NCI-H2107 (cell line): ENCODE data around the gene PSD2.
"Not testable (repeated sequence)": the region's sequence is repeated elsewhere in the genome, so short reads cannot be mapped to it uniquely, and the experiment has no call there.

Source experiments
- DNase-seq: peaks from one replicate; lab custom pipeline; 2025; lab: John Stamatoyannopoulos, UW

Gene PSD2

GRCh38 chr5:139789116-139789844 is 6.3 kb upstream of the PSD2 start:
- DNase-seq, result no peak

DNA sequence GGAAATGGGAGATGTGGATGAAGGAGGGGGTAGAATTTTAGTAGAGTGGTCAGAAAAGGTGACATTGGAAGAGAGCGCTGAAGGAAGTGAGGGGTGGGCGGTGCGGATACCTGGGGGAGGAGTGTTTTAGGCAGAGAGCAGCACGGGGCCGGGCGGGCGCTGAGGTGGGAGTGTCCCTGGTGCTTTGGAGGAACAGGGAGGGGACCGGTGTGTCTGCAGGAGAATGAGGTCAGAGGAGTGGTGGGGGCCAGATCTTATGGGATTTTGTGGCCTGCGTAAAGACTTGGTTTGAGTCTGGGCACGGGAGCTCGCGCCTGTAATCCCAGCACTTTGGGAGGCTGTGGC is 5.8 kb upstream of the PSD2 start:
- no peak for DNase-seq

DNA sequence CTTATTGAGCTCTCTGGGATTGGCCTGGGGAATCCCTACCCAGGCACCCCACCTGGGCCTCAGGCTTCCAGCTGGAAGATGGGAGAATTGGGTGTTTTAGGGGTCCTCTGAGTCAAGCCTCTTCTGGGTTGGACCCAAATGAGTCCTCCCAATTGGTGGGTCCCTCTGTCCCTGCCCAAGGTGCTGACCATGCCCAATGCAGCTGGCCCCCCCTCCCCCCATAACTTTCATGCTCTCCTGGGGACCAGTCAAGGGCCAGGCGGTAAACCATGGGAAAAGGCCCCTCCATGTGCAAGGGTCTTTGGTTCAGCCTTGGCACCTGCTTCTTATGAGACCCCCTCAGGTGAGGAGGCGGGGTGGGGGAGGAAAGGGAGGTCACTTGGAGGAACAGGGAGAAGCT is 3.4 kb upstream of the PSD2 start:
- DNase-seq, result no peak

DNA sequence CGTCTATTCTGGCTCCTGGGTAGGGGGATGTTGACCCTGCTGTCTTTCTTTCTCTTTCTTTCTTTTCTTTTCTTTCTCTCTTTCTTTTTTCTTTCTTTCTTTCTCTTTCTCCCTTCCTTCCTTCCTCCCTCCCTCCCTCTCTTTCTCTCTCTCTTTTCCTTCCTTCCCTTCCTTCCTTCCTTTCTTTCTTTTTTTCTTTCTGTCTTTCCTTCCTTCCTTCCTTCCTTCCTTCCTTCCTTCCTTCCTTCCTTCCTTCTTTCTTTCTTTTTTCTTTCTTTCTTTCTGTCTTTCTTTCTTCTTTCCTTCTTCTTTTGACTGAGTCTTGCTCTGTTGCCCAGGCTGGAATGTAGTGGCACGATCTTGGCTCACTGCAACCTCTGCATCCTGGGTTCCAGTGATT is 3.0 kb upstream of the PSD2 start:
- not testable (repeated sequence) for DNase-seq

- no peak for DNase-seq
Observed at GRCh38 chr5:139794067-139794846, 1.4 kb upstream of the PSD2 start.

- DNase-seq, result no peak
Observed at GRCh38 chr5:139796061-139796806, 626 bp downstream of the PSD2 start.

DNA sequence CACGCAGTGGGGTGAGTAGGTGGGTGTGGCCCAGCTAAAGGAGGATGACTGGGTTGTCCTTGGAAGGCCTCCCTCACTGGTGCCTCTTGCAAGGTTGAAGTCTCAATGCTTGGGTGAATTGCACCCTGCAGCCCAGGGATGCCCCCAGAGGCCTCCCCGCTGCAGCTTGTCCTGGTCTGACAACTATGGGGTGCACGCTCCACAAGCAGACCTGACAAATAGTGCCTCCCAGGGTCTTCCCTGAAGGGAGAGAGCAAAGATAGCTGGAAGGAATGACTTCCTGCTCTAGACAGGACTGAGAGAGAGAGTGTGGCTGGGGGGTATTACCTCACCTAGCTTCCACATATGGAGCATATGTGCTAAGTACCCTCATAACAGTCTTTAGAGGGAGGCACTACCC is 1.7 kb downstream of the PSD2 start:
- no peak for DNase-seq

DNA sequence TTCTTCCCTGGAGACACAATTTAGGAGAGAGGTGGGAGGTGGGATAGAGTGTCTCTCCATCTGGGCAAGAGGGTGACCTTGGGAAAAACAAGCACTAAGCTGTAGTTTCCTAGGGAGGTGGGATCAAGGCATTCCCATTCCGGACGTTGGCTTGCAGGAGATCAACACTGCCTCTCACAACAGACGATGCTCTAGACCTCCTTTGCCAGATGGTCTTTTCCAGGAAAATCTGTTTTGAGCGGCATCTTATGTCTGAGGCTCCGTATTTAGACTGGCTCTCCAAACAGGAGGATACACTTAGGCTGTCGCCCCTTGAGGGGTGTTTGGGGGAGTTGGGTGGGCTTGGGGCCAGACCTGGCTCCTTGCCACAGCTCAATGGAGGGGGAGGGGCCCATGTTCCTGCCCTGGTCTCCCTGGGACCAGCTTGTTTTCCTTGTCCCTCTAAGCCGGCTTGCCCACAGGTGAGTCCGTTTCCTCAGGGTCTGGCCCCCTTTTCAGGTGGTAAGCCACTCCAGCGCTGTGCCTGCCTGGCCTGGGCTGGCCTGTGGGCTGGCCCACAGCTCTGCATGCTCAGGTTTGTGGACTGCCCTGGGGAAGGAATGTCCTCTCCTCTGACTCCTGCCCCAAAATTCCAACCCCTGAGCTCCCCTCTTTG is 2.4 kb downstream of the PSD2 start:
- no peak for DNase-seq

DNA sequence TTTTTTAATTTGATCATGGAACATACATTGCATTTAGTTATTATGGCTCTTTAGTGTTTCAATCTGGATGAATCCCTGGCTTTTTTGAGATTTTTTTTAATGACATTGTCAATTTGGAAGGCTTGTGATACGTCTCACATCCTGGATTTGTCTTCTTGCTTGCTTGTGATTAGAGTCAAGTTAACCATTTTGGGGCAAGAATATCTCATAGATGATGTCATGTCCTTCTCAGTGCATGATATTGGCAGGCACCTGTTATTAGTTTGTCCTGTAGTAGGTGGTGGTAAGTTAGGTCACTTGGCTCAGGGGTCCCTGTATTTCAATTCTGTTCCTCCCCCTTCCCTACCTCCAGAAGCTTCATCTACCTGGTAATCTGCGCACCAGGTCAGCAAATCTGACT is 3.3 kb downstream of the PSD2 start:
- DNase-seq, result no peak

- DNase-seq, result no peak
Observed at GRCh38 chr5:139799359-139799758, 3.8 kb downstream of the PSD2 start.

GRCh38 chr5:139803978-139804377 is 8.4 kb downstream of the PSD2 start:
- no peak for DNase-seq

- no peak for DNase-seq
Observed at GRCh38 chr5:139804800-139805397, 9.3 kb downstream of the PSD2 start.

GRCh38 chr5:139805545-139805944 is 9.9 kb downstream of the PSD2 start:
- no peak for DNase-seq

- DNase-seq, result no peak
Observed at GRCh38 chr5:139806111-139806510, 10.5 kb downstream of the PSD2 start.

DNA sequence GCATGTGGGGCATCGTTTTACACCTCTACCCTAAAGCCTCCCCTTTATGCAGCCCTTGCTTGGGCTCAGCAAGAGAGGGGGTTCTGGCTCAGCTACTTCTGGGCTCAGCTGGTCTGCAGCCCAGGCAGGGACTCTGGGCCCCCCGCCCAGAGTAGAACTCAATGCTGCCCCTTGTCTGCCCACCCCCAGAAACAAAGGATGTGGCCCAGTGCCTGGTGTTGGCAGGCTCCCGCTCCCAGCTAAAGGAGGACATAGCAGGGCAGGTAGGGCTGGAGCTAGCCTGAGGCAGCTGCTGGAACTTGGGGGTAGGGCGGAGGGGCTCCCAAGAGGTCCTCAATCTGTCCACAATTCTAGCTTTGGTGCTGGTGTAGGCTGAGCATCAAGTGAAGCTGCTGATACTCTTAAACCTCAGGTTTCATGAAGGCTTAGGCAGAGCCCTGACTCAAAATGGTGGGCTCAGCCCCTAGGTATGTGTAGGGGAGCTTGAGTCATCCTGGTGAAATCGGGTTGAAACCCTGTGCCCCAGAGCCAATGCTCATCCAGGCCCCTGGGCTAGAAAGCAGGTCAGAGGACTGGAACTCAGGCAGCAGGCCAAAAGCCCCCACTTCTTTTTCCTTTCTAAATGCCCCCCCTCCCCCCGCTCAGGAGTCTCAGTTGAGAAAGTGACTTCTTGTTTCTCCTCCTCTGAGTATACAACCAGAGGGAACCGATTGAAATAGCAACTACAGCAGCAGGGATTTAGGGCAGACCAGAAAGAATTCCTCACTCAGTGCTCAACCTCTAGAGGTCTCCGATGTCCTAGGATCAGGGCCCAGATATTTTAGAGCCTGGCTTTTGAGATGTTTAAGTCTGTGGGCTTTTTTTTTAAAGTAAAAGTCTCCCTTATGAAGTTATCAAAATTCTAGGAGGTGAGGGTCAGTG is 11.4 kb downstream of the PSD2 start:
- no peak for DNase-seq

DNA sequence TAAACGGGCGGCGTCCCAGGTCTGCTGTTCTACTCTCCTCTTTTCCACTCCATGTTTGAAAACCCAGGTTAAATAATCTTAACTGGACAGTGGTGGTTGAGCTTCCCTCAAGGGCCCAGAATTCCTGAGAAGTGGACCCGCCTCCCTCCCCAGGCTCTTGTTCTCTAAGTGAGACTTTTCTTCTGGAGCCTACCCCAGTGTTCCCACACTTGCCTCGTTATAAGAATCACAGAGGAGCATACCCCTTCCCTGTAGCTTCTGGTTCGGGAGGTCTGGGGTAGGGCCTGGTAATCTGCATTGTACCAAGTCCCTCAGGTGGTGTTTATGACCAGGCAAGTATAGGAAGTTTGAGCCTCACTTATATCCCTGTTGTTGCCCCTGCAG is 12.0 kb downstream of the PSD2 start:
- no peak for DNase-seq

DNA sequence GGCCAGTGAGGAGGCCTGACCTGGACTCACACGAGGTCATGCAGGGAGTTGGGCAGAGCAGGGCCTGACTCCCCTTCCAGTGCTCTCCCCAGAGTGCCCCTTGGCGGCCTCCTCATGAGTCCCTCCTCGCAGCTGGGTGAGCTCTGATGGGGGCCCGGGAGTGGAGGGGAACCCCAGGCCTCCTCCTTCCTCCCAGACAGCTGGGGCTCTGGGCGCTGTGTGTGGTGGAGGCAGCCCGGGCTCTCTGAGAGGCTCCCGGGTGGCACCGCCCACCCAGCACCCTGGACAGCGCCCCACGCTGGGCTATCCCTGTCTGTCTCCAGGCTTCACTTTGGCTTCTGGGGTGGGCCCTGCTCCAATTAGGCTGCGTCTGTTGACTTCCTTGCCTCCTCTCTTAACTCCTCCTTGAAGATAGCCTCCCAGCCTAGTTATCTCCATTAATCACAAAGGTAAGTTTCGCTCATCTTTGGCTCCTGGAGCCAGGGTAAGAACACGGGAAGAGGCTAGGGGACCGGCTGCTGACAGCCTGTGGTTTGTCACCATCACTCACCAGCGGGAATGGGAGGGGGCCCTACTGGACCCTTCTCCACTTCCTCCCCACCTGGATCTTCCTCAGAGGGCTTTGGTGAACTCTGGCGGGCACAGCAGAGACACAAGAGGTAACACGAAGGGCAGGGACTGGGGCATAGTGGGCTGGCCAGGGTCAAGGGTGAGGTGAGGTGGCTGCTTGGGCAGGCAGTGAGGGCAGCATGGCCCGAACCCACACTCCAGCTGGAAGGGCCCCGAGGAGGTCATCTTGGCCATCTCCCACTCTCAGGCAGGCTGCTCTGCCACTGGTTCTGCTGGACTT is 13.1 kb downstream of the PSD2 start:
- DNase-seq, result no peak

DNA sequence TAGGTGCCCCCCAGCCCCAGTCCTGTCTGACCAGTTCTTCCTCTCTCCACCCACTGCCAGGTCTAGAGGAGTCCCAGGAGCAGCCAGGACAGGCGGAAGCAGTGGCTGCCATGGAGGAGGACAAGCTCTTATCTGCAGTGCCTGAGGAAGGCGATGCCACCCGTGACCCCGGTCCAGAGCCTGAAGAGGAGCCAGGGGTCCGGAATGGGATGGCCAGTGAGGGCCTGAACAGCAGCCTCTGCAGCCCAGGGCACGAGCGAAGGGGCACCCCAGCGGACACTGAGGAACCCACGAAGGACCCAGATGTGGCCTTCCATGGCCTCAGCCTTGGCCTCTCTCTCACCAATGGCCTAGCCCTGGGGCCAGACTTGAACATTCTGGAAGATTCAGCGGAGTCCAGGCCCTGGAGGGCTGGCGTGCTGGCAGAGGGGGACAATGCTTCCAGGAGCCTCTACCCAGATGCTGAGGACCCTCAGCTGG is 13.8 kb downstream of the PSD2 start:
- no peak for DNase-seq

- no peak for DNase-seq
Observed at GRCh38 chr5:139810341-139811273, 15.0 kb downstream of the PSD2 start.
